A549 (cell line): Measurements from ENCODE around the gene FAM20B.

ENCODE experiments used
- CEBPB ChIP-seq, 2 experiments: fragments of >200 bp in 1 of 2; sonication (Bioruptor Twin) in 1 of 2; formaldehyde crosslinking in 1 of 2; IDR thresholded peaks; 2 replicates each; pipeline ENCODE4 v1.6.1; 2012 to 2016
- E2F6 ChIP-seq: IDR thresholded peaks from 2 replicates; pipeline ENCODE4 v1.6.1; 2012; ENCODE audit warnings: low read depth, borderline replicate concordance
- HMGXB4 ChIP-seq: fragments of 250-450 bp; sonication (Bioruptor Pico); IDR thresholded peaks from 2 replicates; pipeline ENCODE4 v1.5.0; 2021; ENCODE audit warnings: mild to moderate bottlenecking, moderate library complexity, borderline replicate concordance
- JUN ChIP-seq, 2 experiments: fragments of >200 bp; sonication (Bioruptor Twin); formaldehyde crosslinking; IDR thresholded peaks; 2 replicates in 1 of 2; 3 replicates in 1 of 2; pipeline ENCODE4 v1.6.1; 2016 to 2017
- MAZ ChIP-seq: fragments of 150-350 bp; IDR thresholded peaks from 2 replicates; pipeline ENCODE4 v1.6.1; 2014; ENCODE audit warnings: antibody characterized with exemption, low read depth, low read length, borderline replicate concordance
- NR3C1 ChIP-seq: fragments of >200 bp; sonication (Bioruptor Twin); formaldehyde crosslinking; IDR thresholded peaks from 3 replicates; pipeline ENCODE4 v1.6.1; 2017
- PHF8 ChIP-seq: fragments of 200-600 bp; sonication (generic); IDR thresholded peaks from 2 replicates; pipeline ENCODE4 v1.6.1; 2016; ENCODE audit warnings: low read depth, mild to moderate bottlenecking, antibody characterized with exemption, moderate library complexity, borderline replicate concordance
- POLR2A ChIP-seq: IDR thresholded peaks from 2 replicates; pipeline ENCODE4 v1.6.1; 2012; ENCODE audit warnings: mild to moderate bottlenecking, low read length
- RCOR1 ChIP-seq: fragments of 150-350 bp; IDR thresholded peaks from 2 replicates; pipeline ENCODE4 v1.6.1; 2014; ENCODE audit warnings: antibody characterized with exemption, low read length, low read depth
- USF2 ChIP-seq: fragments of 450-650 bp; IDR thresholded peaks from 2 replicates; pipeline ENCODE4 v1.6.1; 2014; ENCODE audit warnings: antibody characterized with exemption
- TF ChIP-seq, protein P1 (sequence below): fragments of >200 bp; sonication (Bioruptor Twin); formaldehyde crosslinking; IDR thresholded peaks from 3 replicates; pipeline ENCODE4 v1.5.1; 2016
- TF ChIP-seq, protein P2 (sequence below): fragments of >200 bp; sonication (Bioruptor Twin); formaldehyde crosslinking; IDR thresholded peaks from 2 replicates; pipeline ENCODE4 v1.6.1; 2016

DNA sequence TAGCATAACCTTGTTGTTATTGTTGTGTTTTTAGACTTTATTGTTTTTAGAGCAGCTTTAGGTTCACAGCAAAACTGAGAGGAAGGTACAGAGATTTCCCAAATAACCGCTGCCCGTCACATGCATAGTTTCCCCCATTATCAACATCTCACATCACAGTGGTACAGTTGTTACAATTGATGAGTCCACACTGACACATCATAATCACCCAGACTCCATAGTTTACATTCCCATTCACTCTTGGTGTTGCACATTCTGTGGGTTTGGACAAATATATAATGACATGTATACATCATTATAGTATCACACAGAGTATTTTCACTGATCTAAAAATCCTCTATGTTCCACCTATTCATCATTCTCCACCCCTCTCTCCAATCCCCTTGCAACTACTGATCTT is 30.2 kb downstream of the FAM20B start:
- TF ChIP-seq JUN (IDR thresholded peaks at IDR 0.05) (no peak), E2F6 (no peak), HMGXB4 (no peak), NR3C1 (no peak), POLR2A (no peak), RCOR1 (no peak), MAZ (no peak), PHF8 (no peak), USF2 (no peak), CEBPB (IDR thresholded peaks at IDR 0.05) (no peak)
- TF ChIP-seq, protein P1, sequence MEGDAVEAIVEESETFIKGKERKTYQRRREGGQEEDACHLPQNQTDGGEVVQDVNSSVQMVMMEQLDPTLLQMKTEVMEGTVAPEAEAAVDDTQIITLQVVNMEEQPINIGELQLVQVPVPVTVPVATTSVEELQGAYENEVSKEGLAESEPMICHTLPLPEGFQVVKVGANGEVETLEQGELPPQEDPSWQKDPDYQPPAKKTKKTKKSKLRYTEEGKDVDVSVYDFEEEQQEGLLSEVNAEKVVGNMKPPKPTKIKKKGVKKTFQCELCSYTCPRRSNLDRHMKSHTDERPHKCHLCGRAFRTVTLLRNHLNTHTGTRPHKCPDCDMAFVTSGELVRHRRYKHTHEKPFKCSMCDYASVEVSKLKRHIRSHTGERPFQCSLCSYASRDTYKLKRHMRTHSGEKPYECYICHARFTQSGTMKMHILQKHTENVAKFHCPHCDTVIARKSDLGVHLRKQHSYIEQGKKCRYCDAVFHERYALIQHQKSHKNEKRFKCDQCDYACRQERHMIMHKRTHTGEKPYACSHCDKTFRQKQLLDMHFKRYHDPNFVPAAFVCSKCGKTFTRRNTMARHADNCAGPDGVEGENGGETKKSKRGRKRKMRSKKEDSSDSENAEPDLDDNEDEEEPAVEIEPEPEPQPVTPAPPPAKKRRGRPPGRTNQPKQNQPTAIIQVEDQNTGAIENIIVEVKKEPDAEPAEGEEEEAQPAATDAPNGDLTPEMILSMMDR: no peak
- TF ChIP-seq, protein P2, sequence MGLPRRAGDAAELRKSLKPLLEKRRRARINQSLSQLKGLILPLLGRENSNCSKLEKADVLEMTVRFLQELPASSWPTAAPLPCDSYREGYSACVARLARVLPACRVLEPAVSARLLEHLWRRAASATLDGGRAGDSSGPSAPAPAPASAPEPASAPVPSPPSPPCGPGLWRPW: no peak
